GM21576 (cell line): ENCODE measurements around the gene TPPP.

ENCODE experiments used
- ATAC-seq: cut with Tn5 transposase; IDR thresholded peaks from one replicate; pipeline ENCODE4 v1.9.1; 2021; ENCODE audit warnings: mild to moderate bottlenecking, moderate library complexity; ENCODE audit not compliant: unreplicated experiment

Gene TPPP

GRCh38 chr5:610744-611730 is 82.1 kb downstream of the TPPP start:
- ATAC-seq: no peak

GRCh38 chr5:610011-610743 is 83.0 kb downstream of the TPPP start:
- ATAC-seq: no peak
